GM19025 (cell line): Measurements from ENCODE around the gene TUBA8.
"Not testable (repeated sequence)": the region's sequence is repeated elsewhere in the genome, so short reads cannot be mapped to it uniquely, and the experiment has no call there.

Experiments used
- ATAC-seq: cut with Tn5 transposase; IDR thresholded peaks from one replicate; pipeline ENCODE4 v1.9.1; 2021; ENCODE audit warnings: mild to moderate bottlenecking, low read depth, moderate library complexity; ENCODE audit not compliant: unreplicated experiment

The TUBA8 gene

GRCh38 chr22:18165356-18165755, 54.7 kb downstream of the TUBA8 start:
- not testable (repeated sequence) for ATAC-seq

GRCh38 chr22:18170284-18170683, 59.7 kb downstream of the TUBA8 start:
- ATAC-seq = not testable (repeated sequence)

- ATAC-seq = not testable (repeated sequence)
Observed at GRCh38 chr22:18172203-18172602, 61.6 kb downstream of the TUBA8 start.

- ATAC-seq = not testable (repeated sequence)
Observed at GRCh38 chr22:18172776-18173175, 62.2 kb downstream of the TUBA8 start.

DNA sequence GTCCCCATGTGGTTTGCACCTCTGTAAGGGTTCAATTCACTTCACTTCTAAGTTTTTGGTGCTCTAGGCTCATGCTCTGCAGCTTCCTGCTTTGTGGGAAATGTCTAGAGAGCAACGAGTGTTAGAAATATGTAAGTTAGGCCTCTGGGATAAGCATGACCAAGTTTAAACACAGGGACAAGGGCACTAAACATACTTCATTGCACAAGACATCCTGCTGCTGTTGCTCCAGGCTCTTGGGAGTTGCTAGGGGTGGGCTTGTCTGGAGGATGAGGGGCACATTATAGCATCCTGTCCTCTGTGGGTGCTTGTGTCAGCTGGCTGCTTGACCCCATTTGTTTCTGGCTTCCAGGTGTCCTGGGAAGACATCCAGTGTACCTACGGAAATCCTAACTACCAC, 62.8 kb downstream of the TUBA8 start:
- ATAC-seq = not testable (repeated sequence)
